ENCODE data around the gene CD207.

DNA sequence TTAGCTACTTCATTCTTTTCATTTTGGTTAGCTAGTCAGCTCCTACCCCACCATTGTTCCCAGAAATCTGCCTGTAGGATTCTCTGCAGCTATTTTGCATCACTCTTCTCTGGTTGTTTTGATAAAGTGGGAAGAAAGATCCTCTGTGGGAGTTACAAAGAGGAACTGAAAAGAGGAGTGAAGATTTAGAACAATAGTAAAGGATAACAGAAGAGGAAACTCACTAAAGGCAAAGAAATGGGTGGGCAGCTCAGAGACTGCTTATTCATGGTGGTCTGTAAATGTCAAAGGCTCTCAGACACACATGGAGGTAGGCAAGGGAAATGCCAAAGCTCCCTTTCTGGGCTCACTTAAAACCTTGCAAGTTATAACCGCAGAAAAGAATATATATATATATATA is 17.2 kb upstream of the CD207 start:
- no peak for TF ChIP-seq TEAD4 (IDR thresholded peaks at IDR 0.05; ENCODE audit: low read depth, low read length)
- TF ChIP-seq CREB1 (IDR thresholded peaks at IDR 0.05) = no peak
- TF ChIP-seq KDM4A (IDR thresholded peaks at IDR 0.05; ENCODE audit: low read depth, low read length, severe bottlenecking) = no peak
- no peak for TF ChIP-seq CBX5 (IDR thresholded peaks at IDR 0.05; ENCODE audit: low read depth, low read length)
- TF ChIP-seq SP4 (IDR thresholded peaks at IDR 0.05; ENCODE audit: low read length) = no peak

Measured in H1 (cell line).